OCI-LY7 (cell line): ENCODE measurements around the gene FRAS1.

ENCODE experiments used
- CTCF ChIP-seq: fragments of 200-600 bp; sonication (generic); conservative IDR thresholded peaks from 2 replicates; pipeline ENCODE4 v1.5.1; 2014; ENCODE audit warnings: mild to moderate bottlenecking, antibody characterized with exemption, low read length, moderate library complexity, mixed read lengths
- EZH2phosphoT487 ChIP-seq: fragments of 200-600 bp; sonication (generic); IDR thresholded peaks from 2 replicates; pipeline ENCODE4 v1.6.1; 2018; ENCODE audit warnings: low read depth, borderline replicate concordance, mild to moderate bottlenecking, mixed run types, antibody characterized with exemption, low read length, moderate library complexity, mixed read lengths

GRCh38 chr4:78119698-78120097, 62.6 kb downstream of the FRAS1 start:
- no peak for TF ChIP-seq CTCF
- no peak for TF ChIP-seq EZH2phosphoT487
